ENCODE data around the gene INPPL1.

The INPPL1 gene

DNA sequence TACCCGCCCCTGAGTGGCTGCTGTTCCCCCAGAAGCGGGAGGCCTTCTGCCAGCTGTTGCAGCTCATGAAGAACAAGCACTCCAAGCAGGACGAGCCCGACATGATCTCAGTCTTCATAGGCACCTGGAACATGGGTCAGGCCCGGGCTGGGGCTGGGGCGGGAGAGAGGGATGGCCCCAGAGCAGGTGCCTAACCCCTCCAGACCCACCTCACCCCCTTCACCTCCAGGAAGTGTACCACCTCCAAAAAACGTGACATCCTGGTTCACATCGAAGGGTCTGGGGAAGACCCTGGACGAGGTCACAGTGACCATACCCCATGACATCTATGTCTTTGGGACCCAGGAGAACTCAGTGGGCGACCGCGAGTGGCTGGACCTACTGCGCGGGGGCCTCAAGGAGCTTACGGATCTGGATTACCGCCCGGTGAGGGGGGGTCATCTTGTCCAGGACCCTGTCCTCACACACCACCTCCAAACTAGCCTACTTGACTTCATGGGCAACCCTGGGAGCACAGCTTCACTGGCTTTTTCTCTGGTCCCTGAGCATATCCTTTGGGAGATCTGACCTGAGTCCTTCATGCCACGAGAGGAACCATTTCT, 6.3 kb downstream of the INPPL1 start:
- Histone ChIP-seq H3K4me3 (ENCODE audit: low read length) (no peak overlapping the region), H3K27me3 (replicated peaks; ENCODE audit: insufficient read depth, low read length) (no peaks in the 10 kb centered on the region), H3F3A (ENCODE audit: insufficient read depth, low read length) (no peaks in the 10 kb centered on the region), H3K27ac (ENCODE audit: low read length) (no peak overlapping the region), H3K9me2 (replicated peaks; ENCODE audit: insufficient read depth, low read length) (no peaks in the 10 kb centered on the region), H3K9ac (ENCODE audit: low read length) (no peak overlapping the region), H4K20me1 (ENCODE audit: insufficient read depth, low read length) (no peaks in the 10 kb centered on the region), H3K4me2 (ENCODE audit: low read depth, low read length) (no peak overlapping the region), H2AFZ (ENCODE audit: low read length) (no peak overlapping the region), H3K79me2 (ENCODE audit: low read length) (peaks cover 11% of the 10 kb centered on the region), H3K9me3 (replicated peaks; ENCODE audit: insufficient read depth, low read length) (no peaks in the 10 kb centered on the region), H3K4me1 (ENCODE audit: low read length) (no peaks in the 10 kb centered on the region), H3K36me3 (replicated peaks; ENCODE audit: insufficient read depth, low read length) (no peaks in the 10 kb centered on the region)
- TF ChIP-seq EZH2 (optimal IDR thresholded peaks at IDR 0.05; ENCODE audit: low read depth, low read length) (no peak), EZH2phosphoT487 (IDR thresholded peaks at IDR 0.05; ENCODE audit: low read length) (no peak)
- TF ChIP-seq, protein P1, sequence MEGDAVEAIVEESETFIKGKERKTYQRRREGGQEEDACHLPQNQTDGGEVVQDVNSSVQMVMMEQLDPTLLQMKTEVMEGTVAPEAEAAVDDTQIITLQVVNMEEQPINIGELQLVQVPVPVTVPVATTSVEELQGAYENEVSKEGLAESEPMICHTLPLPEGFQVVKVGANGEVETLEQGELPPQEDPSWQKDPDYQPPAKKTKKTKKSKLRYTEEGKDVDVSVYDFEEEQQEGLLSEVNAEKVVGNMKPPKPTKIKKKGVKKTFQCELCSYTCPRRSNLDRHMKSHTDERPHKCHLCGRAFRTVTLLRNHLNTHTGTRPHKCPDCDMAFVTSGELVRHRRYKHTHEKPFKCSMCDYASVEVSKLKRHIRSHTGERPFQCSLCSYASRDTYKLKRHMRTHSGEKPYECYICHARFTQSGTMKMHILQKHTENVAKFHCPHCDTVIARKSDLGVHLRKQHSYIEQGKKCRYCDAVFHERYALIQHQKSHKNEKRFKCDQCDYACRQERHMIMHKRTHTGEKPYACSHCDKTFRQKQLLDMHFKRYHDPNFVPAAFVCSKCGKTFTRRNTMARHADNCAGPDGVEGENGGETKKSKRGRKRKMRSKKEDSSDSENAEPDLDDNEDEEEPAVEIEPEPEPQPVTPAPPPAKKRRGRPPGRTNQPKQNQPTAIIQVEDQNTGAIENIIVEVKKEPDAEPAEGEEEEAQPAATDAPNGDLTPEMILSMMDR (IDR thresholded peaks at IDR 0.05; ENCODE audit: low read length) = no peak
- DNase-seq = no peak

DNA sequence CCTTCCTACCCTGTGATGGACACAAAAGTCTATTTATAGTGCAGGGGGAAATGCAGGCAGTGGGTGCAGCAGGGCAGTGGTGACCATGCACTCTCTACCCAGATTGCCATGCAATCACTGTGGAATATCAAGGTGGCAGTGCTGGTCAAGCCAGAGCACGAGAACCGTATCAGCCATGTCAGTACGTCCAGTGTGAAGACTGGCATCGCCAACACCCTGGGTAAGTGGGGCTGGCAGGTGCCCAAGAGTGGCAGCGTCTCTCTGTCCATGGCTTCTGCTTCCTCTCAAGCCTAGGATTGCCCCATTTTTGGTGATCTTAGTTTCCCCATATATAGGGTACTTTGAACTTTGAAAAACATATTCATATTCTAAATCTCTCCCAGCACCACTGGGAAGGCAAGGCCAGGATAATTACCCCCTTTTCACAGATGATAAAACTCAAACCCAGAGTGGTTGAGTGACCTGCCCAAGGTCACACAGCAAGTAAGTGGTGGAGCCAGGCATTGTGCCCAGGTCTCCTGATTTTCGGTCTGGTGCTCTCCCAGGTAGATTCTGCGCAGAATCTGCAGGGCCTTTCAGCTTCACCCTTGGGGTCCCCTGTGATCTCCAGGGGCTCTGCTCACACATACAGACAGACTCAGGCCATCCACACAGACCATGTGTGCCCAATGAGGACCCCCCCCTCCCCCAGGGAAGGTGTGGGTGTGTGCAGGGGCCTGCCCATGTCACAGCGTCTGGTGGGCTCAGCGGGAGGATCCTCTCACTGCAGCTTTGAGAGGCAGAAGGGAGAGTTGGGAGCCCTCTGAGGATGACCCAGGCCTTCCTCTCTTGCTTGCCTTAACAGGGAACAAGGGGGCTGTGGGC, 7.1 kb downstream of the INPPL1 start:
- H3K4me1 ChIP-seq (ENCODE audit: low read length) = no peaks in the 10 kb centered on the region
- H3K79me2 ChIP-seq (ENCODE audit: low read length) = peaks cover 6% of the 10 kb centered on the region
- H3F3A ChIP-seq (ENCODE audit: insufficient read depth, low read length) = no peaks in the 10 kb centered on the region
- H3K27ac ChIP-seq (ENCODE audit: low read length) = no peak overlapping the region
- H3K4me2 ChIP-seq (ENCODE audit: low read depth, low read length) = no peak overlapping the region
- H3K27me3 ChIP-seq (replicated peaks; ENCODE audit: insufficient read depth, low read length) = no peaks in the 10 kb centered on the region
- H2AFZ ChIP-seq (ENCODE audit: low read length) = no peak overlapping the region
- no peak overlapping the region for H3K9ac ChIP-seq (ENCODE audit: low read length)
- no peaks in the 10 kb centered on the region for H3K9me2 ChIP-seq (replicated peaks; ENCODE audit: insufficient read depth, low read length)
- no peaks in the 10 kb centered on the region for H3K9me3 ChIP-seq (replicated peaks; ENCODE audit: insufficient read depth, low read length)
- no peaks in the 10 kb centered on the region for H3K36me3 ChIP-seq (replicated peaks; ENCODE audit: insufficient read depth, low read length)
- no peaks in the 10 kb centered on the region for H4K20me1 ChIP-seq (ENCODE audit: insufficient read depth, low read length)
- no peak overlapping the region for H3K4me3 ChIP-seq (ENCODE audit: low read length)
- DNase-seq = no peak
- no peak for TF ChIP-seq EZH2 (optimal IDR thresholded peaks at IDR 0.05; ENCODE audit: low read depth, low read length)
- TF ChIP-seq, protein P1 (IDR thresholded peaks at IDR 0.05; ENCODE audit: low read length) = no peak
- TF ChIP-seq EZH2phosphoT487 (IDR thresholded peaks at IDR 0.05; ENCODE audit: low read length) = no peak

- no peaks in the 10 kb centered on the region for H3K27me3 ChIP-seq (replicated peaks; ENCODE audit: insufficient read depth, low read length)
- H3F3A ChIP-seq (ENCODE audit: insufficient read depth, low read length) = no peaks in the 10 kb centered on the region
- no peaks in the 10 kb centered on the region for H4K20me1 ChIP-seq (ENCODE audit: insufficient read depth, low read length)
- TF ChIP-seq, protein P1 (IDR thresholded peaks at IDR 0.05; ENCODE audit: low read length) = no peak
- no peak overlapping the region for H3K27ac ChIP-seq (ENCODE audit: low read length)
- no peak overlapping the region for H3K9ac ChIP-seq (ENCODE audit: low read length)
- H3K4me1 ChIP-seq (ENCODE audit: low read length) = no peaks in the 10 kb centered on the region
- no peaks in the 10 kb centered on the region for H3K9me2 ChIP-seq (replicated peaks; ENCODE audit: insufficient read depth, low read length)
- H3K79me2 ChIP-seq (ENCODE audit: low read length) = no peaks in the 10 kb centered on the region
- H3K36me3 ChIP-seq (replicated peaks; ENCODE audit: insufficient read depth, low read length) = no peaks in the 10 kb centered on the region
- H3K4me2 ChIP-seq (ENCODE audit: low read depth, low read length) = no peak overlapping the region
- H2AFZ ChIP-seq (ENCODE audit: low read length) = no peak overlapping the region
- DNase-seq = no peak
- no peaks in the 10 kb centered on the region for H3K9me3 ChIP-seq (replicated peaks; ENCODE audit: insufficient read depth, low read length)
- no peak overlapping the region for H3K4me3 ChIP-seq (ENCODE audit: low read length)
Measured at GRCh38 chr11:72232260-72233055, 7.9 kb downstream of the INPPL1 start.

All from MM.1S (cell line).